Hepatocyte (in vitro differentiated cells): ENCODE measurements around the gene ST3GAL2.

Experiments used
- EZH2 ChIP-seq: fragments of 200-600 bp; sonication (generic); IDR thresholded peaks from 2 replicates; pipeline ENCODE4 v1.6.1; 2016; ENCODE audit warnings: antibody characterized with exemption, mild to moderate bottlenecking, borderline replicate concordance
- EZH2phosphoT487 ChIP-seq: fragments of 200-600 bp; sonication (generic); IDR thresholded peaks from one replicate; pipeline ENCODE4 v1.6.1; 2018; ENCODE audit warnings: antibody characterized with exemption, mild to moderate bottlenecking, low read depth, moderate library complexity; ENCODE audit not compliant: unreplicated experiment, severe bottlenecking
- TF ChIP-seq, protein P1 (sequence below): fragments of 200-600 bp; sonication (generic); IDR thresholded peaks from 2 replicates; pipeline ENCODE4 v1.5.1; 2016; ENCODE audit warnings: antibody characterized with exemption, mild to moderate bottlenecking; ENCODE audit not compliant: poor library complexity

DNA sequence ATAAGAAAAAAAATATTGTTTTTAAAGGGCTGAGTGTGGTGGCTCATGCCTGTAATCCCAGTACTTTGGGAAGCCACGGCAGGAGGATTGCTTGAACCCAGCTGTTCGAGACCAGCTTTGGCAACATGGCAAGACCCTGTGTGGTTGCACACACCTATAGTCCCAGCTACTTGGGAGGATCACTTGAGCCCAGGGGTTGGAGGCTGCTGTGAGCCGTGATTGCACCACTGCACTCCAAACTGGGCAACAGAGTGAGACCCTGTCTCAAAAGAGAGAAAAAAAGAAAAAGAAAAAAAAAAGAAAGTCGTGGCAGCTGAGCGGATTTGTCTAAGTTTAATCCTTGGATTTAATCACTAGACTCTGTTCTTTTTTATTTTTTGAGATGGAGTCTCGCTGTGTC lies 9.2 kb upstream of the ST3GAL2 start:
- TF ChIP-seq, protein P1, sequence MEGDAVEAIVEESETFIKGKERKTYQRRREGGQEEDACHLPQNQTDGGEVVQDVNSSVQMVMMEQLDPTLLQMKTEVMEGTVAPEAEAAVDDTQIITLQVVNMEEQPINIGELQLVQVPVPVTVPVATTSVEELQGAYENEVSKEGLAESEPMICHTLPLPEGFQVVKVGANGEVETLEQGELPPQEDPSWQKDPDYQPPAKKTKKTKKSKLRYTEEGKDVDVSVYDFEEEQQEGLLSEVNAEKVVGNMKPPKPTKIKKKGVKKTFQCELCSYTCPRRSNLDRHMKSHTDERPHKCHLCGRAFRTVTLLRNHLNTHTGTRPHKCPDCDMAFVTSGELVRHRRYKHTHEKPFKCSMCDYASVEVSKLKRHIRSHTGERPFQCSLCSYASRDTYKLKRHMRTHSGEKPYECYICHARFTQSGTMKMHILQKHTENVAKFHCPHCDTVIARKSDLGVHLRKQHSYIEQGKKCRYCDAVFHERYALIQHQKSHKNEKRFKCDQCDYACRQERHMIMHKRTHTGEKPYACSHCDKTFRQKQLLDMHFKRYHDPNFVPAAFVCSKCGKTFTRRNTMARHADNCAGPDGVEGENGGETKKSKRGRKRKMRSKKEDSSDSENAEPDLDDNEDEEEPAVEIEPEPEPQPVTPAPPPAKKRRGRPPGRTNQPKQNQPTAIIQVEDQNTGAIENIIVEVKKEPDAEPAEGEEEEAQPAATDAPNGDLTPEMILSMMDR = no peak
- TF ChIP-seq EZH2 = no peak
- no peak for TF ChIP-seq EZH2phosphoT487
